Activated CD8-positive, alpha-beta memory T cell treated with anti-CD3 and anti-CD28 coated beads, Interleukin-2, amount 50 U/mL, for 1 hour (primary cell): ENCODE measurements around the gene SLC4A1.

Experiments
- DNase-seq: peaks from one replicate; pipeline ENCODE4 v3.0.0-alpha.2; 2020; ENCODE audit errors: extremely low read depth

The SLC4A1 gene

GRCh38 chr17:44283344-44284023 lies 15.5 kb upstream of the SLC4A1 start:
- no peak for DNase-seq

DNA sequence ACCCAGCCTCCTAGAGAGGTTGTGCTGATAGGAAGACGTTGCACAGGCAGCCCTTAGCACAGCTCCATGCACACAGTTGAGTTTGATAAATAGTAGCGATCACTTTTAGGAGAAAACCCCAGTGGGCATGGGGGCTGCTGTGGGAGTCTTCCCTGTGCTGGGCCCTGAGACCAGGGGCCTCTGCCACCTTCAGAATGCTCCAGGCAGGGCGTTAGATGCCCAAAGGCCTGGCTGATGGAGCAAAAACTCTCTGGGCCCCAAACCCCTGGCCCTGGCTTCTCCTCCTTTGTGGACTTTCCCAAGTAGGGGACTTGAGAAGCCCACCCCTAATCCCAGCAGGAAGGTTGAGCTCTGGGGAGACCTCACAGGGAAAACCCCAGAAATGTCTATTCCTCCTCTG lies 14.3 kb upstream of the SLC4A1 start:
- no peak for DNase-seq

DNA sequence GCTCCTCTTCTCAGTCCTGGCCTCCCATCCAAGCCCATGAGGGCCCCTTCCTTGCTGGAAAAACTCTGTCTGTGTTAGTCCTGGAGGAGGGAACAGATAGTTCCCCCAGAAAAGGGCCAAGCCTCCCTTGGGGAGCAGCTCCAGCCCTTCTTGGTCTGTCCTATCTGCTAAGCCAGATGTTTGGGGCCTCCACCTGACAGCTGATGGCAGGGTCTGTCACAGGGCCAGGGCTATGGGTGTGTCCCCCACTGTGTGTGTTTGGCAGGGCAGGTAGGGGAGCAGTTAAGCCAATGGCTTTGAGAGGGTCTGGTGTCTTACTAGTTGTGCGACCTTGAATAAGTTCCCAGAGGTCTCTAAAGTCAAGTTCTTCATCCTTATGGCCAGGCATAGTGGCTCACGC lies 13.6 kb upstream of the SLC4A1 start:
- DNase-seq: no peak

DNA sequence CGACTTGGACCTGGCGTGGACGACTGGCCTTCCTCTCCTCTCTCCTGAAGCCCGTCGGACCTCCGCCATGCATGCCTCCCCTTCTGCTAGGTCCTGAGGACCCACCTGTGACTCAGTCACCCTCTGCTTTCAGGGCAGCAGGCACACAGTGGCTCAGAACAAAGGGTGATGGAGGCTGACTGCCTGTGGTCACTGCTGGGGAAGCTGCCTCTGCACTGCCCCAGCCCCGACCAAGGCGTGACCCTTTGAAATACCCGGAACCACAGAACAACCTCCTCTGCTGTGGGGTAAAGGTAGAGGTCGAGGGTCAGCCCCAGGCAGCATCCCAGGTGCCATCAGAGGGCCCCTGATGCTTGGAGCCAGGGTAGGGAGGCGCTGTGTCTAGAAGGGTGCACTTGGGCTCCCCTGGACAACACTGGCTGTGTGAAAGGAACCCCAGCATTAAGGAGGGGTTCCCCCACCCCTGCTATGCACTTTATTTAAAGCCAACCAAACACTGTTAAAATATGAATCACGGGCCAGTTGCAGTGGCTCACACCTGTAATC lies 12.5 kb upstream of the SLC4A1 start:
- no peak for DNase-seq

- DNase-seq: no peak
Observed at GRCh38 chr17:44279666-44280391, 11.9 kb upstream of the SLC4A1 start.

DNA sequence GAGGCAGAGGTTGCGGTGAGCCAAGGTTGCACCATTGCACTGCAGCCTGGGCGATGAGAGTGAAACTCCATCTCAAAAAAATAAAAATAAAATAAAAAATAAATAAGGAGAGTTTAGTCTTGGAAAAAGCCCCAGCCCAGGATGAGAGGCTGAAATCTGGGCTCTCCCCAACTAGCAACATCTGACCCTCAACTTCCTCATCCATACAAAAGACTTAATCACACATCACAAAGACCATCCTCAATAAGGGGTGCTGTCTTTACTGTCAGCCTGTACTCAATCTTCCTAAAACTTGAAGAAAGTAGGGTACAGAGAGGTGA lies 11.4 kb upstream of the SLC4A1 start:
- no peak for DNase-seq

DNA sequence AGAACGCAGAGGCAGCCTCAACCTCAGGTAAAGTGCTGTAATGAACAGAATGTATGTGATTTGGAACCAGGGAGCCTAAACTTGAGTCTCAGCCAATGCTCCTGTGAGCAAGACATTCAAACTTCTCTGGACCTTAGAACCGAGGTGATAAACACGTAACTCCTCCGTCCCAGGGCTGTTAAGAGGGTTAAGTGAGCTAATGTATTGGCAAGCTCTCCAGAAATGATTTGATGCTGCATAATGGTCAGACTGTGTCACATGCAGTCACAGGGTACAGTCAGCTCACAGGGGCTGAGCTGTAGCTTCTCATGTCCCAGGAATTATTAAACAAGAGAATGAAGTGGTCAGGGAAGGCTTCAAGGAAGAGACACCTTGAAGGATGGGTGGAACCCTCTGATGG lies 10.0 kb upstream of the SLC4A1 start:
- DNase-seq: no peak

DNA sequence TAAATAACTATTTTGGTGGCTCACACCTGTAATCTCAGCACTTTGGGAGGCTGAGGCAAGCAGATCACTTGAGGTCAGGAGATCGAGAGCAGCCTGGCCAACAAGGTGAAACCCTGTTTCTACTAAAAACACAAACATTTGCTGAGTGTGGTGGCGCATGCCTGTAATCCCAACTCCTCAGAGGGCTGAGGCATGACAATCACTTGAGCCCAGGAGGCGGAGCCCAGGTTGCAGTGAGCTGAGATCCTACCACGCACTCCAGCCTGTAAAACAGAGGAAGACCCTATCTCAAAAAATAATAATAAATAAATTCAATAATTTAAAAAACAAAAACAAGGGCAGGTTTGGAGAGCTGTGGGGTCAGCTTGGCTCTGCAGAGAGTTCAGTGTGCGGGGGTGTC lies 5.7 kb upstream of the SLC4A1 start:
- DNase-seq: no peak

- DNase-seq: no peak
Observed at GRCh38 chr17:44272954-44273353, 5.0 kb upstream of the SLC4A1 start.

- DNase-seq: no peak
Observed at GRCh38 chr17:44272321-44272951, 4.5 kb upstream of the SLC4A1 start.

DNA sequence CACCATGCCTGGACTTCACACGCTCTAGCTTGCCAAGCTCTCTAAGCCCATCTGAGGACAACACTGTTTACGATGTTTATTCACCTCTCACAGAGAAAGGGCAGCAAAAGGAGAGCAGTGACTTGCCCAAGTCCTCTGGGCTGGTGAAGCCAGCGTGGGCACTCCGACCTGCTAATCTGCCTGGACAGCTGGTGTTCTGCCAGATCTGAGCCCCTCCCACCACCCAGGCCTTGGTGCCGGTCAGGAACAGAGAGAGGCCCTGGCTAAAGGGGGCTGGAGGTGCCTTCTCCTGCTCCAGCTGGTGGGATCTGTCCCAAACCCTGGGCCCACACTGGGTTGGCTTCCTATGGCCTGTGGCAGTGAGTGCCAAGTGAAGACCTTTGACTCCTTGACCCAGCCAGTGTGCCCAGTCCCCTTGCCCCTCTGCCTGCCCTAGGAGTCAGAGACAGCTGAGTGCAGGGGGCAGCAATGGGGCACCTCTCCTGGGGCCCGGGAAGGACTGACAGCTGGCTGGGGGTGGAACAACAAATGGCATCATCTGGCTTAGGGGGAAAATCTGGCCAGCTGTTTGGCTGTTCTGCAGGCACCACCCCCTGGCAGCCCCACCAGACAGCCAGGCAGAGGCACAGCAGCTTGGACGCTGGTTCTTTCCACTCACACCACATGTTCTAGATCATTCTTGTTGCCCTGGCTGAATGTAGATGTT lies 1.8 kb upstream of the SLC4A1 start:
- DNase-seq: no peak

DNA sequence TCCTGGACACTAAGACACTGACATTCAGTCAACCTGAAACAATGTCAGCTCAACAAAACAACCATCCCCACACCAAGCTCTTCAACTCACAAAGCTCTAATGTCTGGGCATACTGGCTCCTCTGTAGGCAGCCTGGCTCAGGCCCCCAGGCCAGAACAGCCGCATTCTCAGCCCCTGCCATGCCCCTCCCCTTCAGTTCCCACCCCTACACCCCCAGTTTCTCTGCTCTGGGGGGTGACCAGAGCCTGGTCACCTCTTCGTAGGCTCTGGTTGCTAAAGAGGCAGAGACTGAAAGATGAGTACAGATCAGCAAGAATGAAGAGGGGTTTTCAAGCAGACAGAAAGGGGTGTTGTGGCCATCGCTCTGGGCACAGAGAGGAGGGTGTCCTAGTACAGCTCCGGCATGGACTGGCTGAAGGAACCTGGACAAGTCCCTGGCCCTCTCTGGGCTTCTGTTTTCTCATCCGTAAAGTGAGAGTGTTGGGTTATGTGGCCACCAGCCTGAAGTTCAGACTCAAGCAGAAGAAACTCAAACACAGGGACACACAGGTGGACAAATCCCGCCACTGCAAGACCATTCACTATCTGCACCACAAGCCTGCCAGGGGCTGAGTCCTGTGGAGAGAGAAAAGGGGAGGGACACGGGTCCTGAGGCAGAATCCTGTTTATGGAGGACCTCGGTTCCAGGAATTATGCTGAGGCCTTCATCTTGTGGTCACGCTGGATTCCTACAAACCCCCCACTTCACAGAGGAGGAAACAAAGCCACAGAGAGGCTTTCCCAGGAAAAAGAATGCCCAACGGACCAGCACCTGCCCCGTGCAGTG lies 987 bp upstream of the SLC4A1 start:
- no peak for DNase-seq

DNA sequence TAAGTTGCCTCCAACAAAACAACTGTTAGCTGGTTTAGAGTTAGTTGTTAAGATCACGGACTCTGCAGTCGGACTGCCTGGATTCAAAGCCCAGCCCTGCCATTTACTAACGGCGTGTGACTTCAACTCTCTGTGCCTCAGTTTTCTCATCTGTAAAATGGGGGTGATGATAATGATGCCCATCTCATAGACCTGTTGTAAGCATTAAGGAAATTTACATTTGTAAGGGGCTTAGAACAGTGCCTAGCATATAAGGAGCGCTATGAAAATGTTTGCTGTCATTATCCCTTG lies 825 bp downstream of the SLC4A1 start:
- DNase-seq: no peak

- no peak for DNase-seq
Observed at GRCh38 chr17:44266402-44267164, 1.4 kb downstream of the SLC4A1 start.

GRCh38 chr17:44263345-44263902 lies 4.5 kb downstream of the SLC4A1 start:
- DNase-seq: no peak

DNA sequence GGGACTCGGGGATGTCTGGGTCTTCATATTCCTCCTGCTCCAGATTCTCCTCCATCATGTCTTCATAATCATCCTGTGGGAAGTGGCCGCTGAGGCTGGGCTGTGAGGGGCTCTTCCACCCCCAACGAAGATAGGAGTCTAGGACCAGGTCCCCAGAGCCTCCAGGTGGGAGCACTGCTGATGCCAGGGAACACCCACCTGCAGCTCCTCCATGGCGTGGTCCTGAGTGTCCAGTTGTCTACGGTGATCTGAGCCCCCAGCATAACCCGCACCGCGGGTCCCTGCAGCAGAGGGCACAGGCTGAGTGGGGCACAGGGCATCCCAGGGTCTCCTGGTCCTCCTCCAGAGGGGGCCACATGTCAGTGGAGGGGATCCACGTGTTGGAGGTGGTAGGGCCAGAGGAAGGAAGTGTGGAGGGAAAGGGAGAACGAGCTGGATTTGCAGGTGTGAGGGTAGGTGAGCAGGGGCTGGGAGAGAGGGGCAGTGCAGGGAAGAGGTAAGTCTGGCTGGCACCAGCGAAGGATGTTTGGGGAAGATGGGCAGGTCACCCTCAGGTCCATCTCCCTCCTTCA lies 5.2 kb downstream of the SLC4A1 start:
- DNase-seq: no peak

DNA sequence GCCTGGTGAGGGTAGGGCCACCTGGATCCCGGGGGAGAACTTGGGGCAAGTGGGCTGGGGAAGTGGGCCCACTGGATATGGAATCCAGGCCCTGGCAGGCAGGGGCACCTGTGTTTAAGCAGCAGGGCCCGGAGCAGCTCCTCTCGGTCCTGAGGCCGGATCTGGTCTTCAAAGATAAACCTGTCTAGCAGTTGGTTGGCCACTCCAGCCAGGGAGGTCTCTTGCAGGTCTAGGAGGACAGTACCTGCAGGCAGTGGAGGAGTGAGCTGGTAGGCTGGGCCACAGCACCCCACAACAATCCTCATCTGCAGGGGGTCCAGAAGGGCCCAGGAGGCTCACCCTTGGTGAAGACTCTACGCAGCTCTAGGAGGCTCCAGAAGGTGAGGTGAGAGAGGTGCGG lies 7.6 kb downstream of the SLC4A1 start:
- no peak for DNase-seq

- no peak for DNase-seq
Observed at GRCh38 chr17:44258811-44259351, 9.1 kb downstream of the SLC4A1 start.

- no peak for DNase-seq
Observed at GRCh38 chr17:44257815-44258760, 9.8 kb downstream of the SLC4A1 start.
